SK-N-DZ (cell line): ENCODE measurements around the gene TBPL1.

ENCODE experiments used
- DNase-seq: peaks from one replicate; pipeline ENCODE4 v3.0.0-alpha.2; 2015; ENCODE audit warnings: low spot score

Gene TBPL1

GRCh38 chr6:134005800-134006199 is 52.8 kb downstream of the TBPL1 start:
- DNase-seq, result no peak

- peak; percentile 6 for DNase-seq
Measured at GRCh38 chr6:134007077-134007476, 54.1 kb downstream of the TBPL1 start.

GRCh38 chr6:134009876-134010275 is 56.9 kb downstream of the TBPL1 start:
- DNase-seq, result no peak

GRCh38 chr6:134010400-134010799 is 57.4 kb downstream of the TBPL1 start:
- no peak for DNase-seq

- DNase-seq, result no peak
Measured at GRCh38 chr6:134010974-134011373, 58.0 kb downstream of the TBPL1 start.

- no peak for DNase-seq
Measured at GRCh38 chr6:134014588-134015137, 61.6 kb downstream of the TBPL1 start.

GRCh38 chr6:134015719-134016557 is 62.9 kb downstream of the TBPL1 start:
- no peak for DNase-seq

GRCh38 chr6:134016558-134016814 is 63.5 kb downstream of the TBPL1 start:
- DNase-seq, result no peak

GRCh38 chr6:134020071-134020470 is 67.0 kb downstream of the TBPL1 start:
- no peak for DNase-seq

- DNase-seq, result no peak
Measured at GRCh38 chr6:134020543-134020942, 67.5 kb downstream of the TBPL1 start.

GRCh38 chr6:134020968-134021367 is 67.9 kb downstream of the TBPL1 start:
- DNase-seq, result no peak

GRCh38 chr6:134021396-134022122 is 68.5 kb downstream of the TBPL1 start:
- DNase-seq, result no peak

- no peak for DNase-seq
Measured at GRCh38 chr6:134022650-134023049, 69.6 kb downstream of the TBPL1 start.

GRCh38 chr6:134026597-134026996 is 73.6 kb downstream of the TBPL1 start:
- no peak for DNase-seq

GRCh38 chr6:134028438-134028837 is 75.4 kb downstream of the TBPL1 start:
- DNase-seq, result no peak

GRCh38 chr6:134029495-134030455 is 76.8 kb downstream of the TBPL1 start:
- no peak for DNase-seq

GRCh38 chr6:134031696-134032255 is 78.8 kb downstream of the TBPL1 start:
- no peak for DNase-seq

GRCh38 chr6:134034478-134034877 is 81.5 kb downstream of the TBPL1 start:
- DNase-seq, result no peak

- DNase-seq, result no peak
Measured at GRCh38 chr6:134034961-134035822, 82.2 kb downstream of the TBPL1 start.

- no peak for DNase-seq
Measured at GRCh38 chr6:134035823-134036296, 82.8 kb downstream of the TBPL1 start.
